ENCODE data around the gene ATXN1.

The ATXN1 gene

GRCh38 chr6:16519265-16520242, 241.7 kb downstream of the ATXN1 start:
- no peak for DNase-seq

GRCh38 chr6:16518265-16518664, 243.0 kb downstream of the ATXN1 start:
- no peak for DNase-seq

- DNase-seq = no peak
Measured at GRCh38 chr6:16514249-16514648, 247.0 kb downstream of the ATXN1 start.

GRCh38 chr6:16512544-16513290, 248.5 kb downstream of the ATXN1 start:
- DNase-seq = no peak

GRCh38 chr6:16511723-16512489, 249.4 kb downstream of the ATXN1 start:
- DNase-seq = no peak

GRCh38 chr6:16511040-16511660, 250.1 kb downstream of the ATXN1 start:
- DNase-seq = no peak

- DNase-seq = no peak
Measured at GRCh38 chr6:16510245-16510644, 251.0 kb downstream of the ATXN1 start.

- DNase-seq = no peak
Measured at GRCh38 chr6:16508959-16509358, 252.3 kb downstream of the ATXN1 start.

- DNase-seq = no peak
Measured at GRCh38 chr6:16505711-16506357, 255.4 kb downstream of the ATXN1 start.

GRCh38 chr6:16504609-16505008, 256.7 kb downstream of the ATXN1 start:
- no peak for DNase-seq

- DNase-seq = no peak
Measured at GRCh38 chr6:16503970-16504415, 257.3 kb downstream of the ATXN1 start.

- no peak for DNase-seq
Measured at GRCh38 chr6:16503241-16503775, 258.0 kb downstream of the ATXN1 start.

GRCh38 chr6:16498957-16499356, 262.3 kb downstream of the ATXN1 start:
- no peak for DNase-seq

GRCh38 chr6:16498237-16498636, 263.0 kb downstream of the ATXN1 start:
- DNase-seq = no peak

- DNase-seq = no peak
Measured at GRCh38 chr6:16496991-16497801, 264.1 kb downstream of the ATXN1 start.

- DNase-seq = no peak
Measured at GRCh38 chr6:16496210-16496609, 265.1 kb downstream of the ATXN1 start.

GRCh38 chr6:16494793-16495192, 266.5 kb downstream of the ATXN1 start:
- no peak for DNase-seq

- DNase-seq = no peak
Measured at GRCh38 chr6:16493802-16494201, 267.5 kb downstream of the ATXN1 start.

GRCh38 chr6:16493112-16493511, 268.1 kb downstream of the ATXN1 start:
- no peak for DNase-seq

- no peak for DNase-seq
Measured at GRCh38 chr6:16491666-16492313, 269.5 kb downstream of the ATXN1 start.
